CD14-positive monocyte (primary cell): ENCODE measurements around the gene ACACB. TPM values are rescaled to one million over a fixed set of nuclear protein-coding genes. Genes with fewer than 3 reads are reported as not detected.

Experiments
- DNase-seq, 3 donors: peaks; one replicate each; pipeline ENCODE4 v3.0.0-alpha.2; 2011 to 2022
- H2AFZ ChIP-seq: 2 replicates; pipeline ENCODE4 v1.6.0; 2012; ENCODE audit warnings: mild to moderate bottlenecking, low read depth, low read length, inconsistent platforms; ENCODE audit not compliant: insufficient read depth, poor library complexity, severe bottlenecking
- H3K27ac ChIP-seq, 2 donors: 1 replicate in 1 of 2; 2 replicates in 1 of 2; pipeline ENCODE4 v1.5.1; 2012 to 2013; ENCODE audit warnings: low read length in 2 of 2, control low read depth in 1 of 2, inconsistent platforms in 1 of 2, low read depth in 1 of 2, mild to moderate bottlenecking in 1 of 2
- H3K27me3 ChIP-seq, 2 donors: one replicate each; pipeline versions ENCODE4 v1.6.0 to v1.6.1; 2011 to 2013; ENCODE audit warnings: low read length in 2 of 2; ENCODE audit not compliant: control insufficient read depth in 2 of 2, insufficient read depth in 2 of 2
- H3K36me3 ChIP-seq, 2 donors: replicated peaks in 1 of 2; 1 replicate in 1 of 2; 2 replicates in 1 of 2; pipeline versions ENCODE4 v1.5.1 to v1.6.1; 2012 to 2013; ENCODE audit warnings: low read length in 2 of 2, control low read depth in 1 of 2, inconsistent platforms in 1 of 2, mild to moderate bottlenecking in 1 of 2; ENCODE audit not compliant: insufficient read depth in 2 of 2, control insufficient read depth in 1 of 2
- H3K4me1 ChIP-seq, 2 donors: 1 replicate in 1 of 2; 2 replicates in 1 of 2; pipeline versions ENCODE4 v1.5.1 to v1.6.1; 2012 to 2013; ENCODE audit warnings: low read length in 2 of 2, control low read depth in 1 of 2, inconsistent platforms in 1 of 2, mild to moderate bottlenecking in 1 of 2, moderate library complexity in 1 of 2; ENCODE audit not compliant: insufficient read depth in 2 of 2, control insufficient read depth in 1 of 2
- H3K4me2 ChIP-seq: replicated peaks from 2 replicates; pipeline ENCODE3; 2012; ENCODE audit warnings: low read length, moderate library complexity, mild to moderate bottlenecking; ENCODE audit not compliant: poor library complexity, severe bottlenecking; ENCODE audit errors: extremely low read depth
- H3K4me3 ChIP-seq, 3 experiments: fragments of 200-600 bp in 1 of 3; sonication (generic) in 1 of 3; replicated peaks in 1 of 3; 1 replicate in 2 of 3; 2 replicates in 1 of 3; pipeline ENCODE4 v1.5.1; 2011 to 2013; ENCODE audit warnings: low read length in 3 of 3, mild to moderate bottlenecking in 3 of 3, control low read depth in 2 of 3, low read depth in 2 of 3, inconsistent platforms in 1 of 3, moderate library complexity in 1 of 3
- H3K79me2 ChIP-seq: 2 replicates; pipeline ENCODE4 v1.6.0; 2012; ENCODE audit warnings: mild to moderate bottlenecking, control low read depth, inconsistent platforms, low read length, moderate library complexity; ENCODE audit not compliant: insufficient read depth
- H3K9ac ChIP-seq: 2 replicates; pipeline ENCODE4 v1.6.0; 2017; ENCODE audit warnings: low read length, mild to moderate bottlenecking; ENCODE audit not compliant: insufficient read depth, poor library complexity, severe bottlenecking
- H3K9me3 ChIP-seq, 2 donors: replicated peaks in 1 of 2; 1 replicate in 1 of 2; 2 replicates in 1 of 2; pipeline versions ENCODE4 v1.5.1 to v1.6.1; 2012 to 2013; ENCODE audit warnings: low read length in 2 of 2, control low read depth in 1 of 2; ENCODE audit not compliant: control insufficient read depth in 1 of 2, insufficient read depth in 1 of 2
- H4K20me1 ChIP-seq: 2 replicates; pipeline ENCODE4 v1.6.0; 2012; ENCODE audit warnings: mild to moderate bottlenecking, low read length, control low read depth, moderate library complexity; ENCODE audit not compliant: insufficient read depth
- H3K27ac Mint-ChIP-seq, 7 donors: one replicate each; pipeline ENCODE4 v1.8.0; 2020; ENCODE audit warnings: mild to moderate bottlenecking in 7 of 7, mixed read lengths in 7 of 7, moderate library complexity in 6 of 7, inconsistent platforms in 2 of 7
- H3K27me3 Mint-ChIP-seq, 3 donors: one replicate each; pipeline ENCODE4 v1.8.0; 2021 to 2022; ENCODE audit warnings: low read depth in 3 of 3, mild to moderate bottlenecking in 3 of 3, mixed read lengths in 3 of 3, moderate library complexity in 3 of 3, inconsistent platforms in 1 of 3
- H3K36me3 Mint-ChIP-seq, 2 donors: one replicate each; pipeline ENCODE4 v1.8.0; 2020; ENCODE audit warnings: mixed read lengths in 2 of 2, inconsistent platforms in 1 of 2, mild to moderate bottlenecking in 1 of 2
- H3K4me1 Mint-ChIP-seq: one replicate; pipeline ENCODE4 v1.8.0; 2020; ENCODE audit warnings: mild to moderate bottlenecking, mixed read lengths
- H3K4me3 Mint-ChIP-seq, 2 donors: one replicate each; pipeline ENCODE4 v1.8.0; 2020; ENCODE audit warnings: mild to moderate bottlenecking in 2 of 2, mixed read lengths in 2 of 2, moderate library complexity in 1 of 2
- H3K9me3 Mint-ChIP-seq, 7 donors: one replicate each; pipeline ENCODE4 v1.8.0; 2020 to 2022; ENCODE audit warnings: mixed read lengths in 7 of 7, mild to moderate bottlenecking in 6 of 7, moderate library complexity in 6 of 7, inconsistent platforms in 2 of 7
- WGBS: methylation state at CpG from one replicate; pipeline ENCODE4 v1.1.5; 2013; ENCODE audit warnings: missing lambda C conversion rate; ENCODE audit not compliant: insufficient coverage; 5-methylcytosine and 5-hydroxymethylcytosine counted together
- intact Hi-C, 2 donors: fragments of 100-400 bp; cut with micrococcal nuclease; formaldehyde crosslinking; loops; one replicate each; pipeline versions ENCODE4 v1.15.0 to v1.15.1; 2023
- polyA plus RNA-seq, 3 donors: library from polyadenylated mRNA; depleted of rRNA in 1 of 3; unstranded in 2 of 3; stranded (reverse) in 1 of 3; fragments of 300-500 nt in 2 of 3; fragments of >200 nt in 1 of 3; fragmentation: Illumina TruSeq in 2 of 3; gene quantifications; 1 replicate in 2 of 3; 2 replicates in 1 of 3; pipeline ENCODE4 v1.2.3, GENCODE V29; 2012 to 2021
- TF ChIP-seq, protein P1 (sequence below): fragments of 200-600 bp; IDR thresholded peaks from one replicate; pipeline ENCODE4 v1.8.0; 2022; ENCODE audit warnings: antibody characterized with exemption, mild to moderate bottlenecking

The ACACB gene
- polyA plus RNA-seq, 3 donors: 0.14 to 5.0 (median 1.9) TPM

DNA sequence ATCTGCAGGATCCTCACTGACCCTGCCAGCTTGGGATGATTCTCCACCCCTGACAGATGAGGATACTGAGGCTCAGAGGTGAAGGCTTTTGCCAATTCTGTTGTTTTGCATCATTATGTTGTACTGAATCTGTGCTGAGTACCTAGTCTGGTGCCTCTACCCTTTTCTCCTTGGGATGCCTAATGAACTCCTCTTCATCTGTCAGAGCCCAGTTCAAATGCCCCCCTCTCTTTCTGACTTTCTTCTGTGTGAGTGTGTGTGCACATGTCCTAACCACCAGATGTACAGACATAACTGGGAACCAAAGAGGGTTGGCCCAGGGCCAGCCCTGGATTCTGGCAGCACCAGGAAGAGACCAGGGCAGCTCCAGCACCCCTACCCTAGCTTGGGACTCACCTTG, 169.9 kb downstream of the ACACB start:
- TF ChIP-seq, protein P1, sequence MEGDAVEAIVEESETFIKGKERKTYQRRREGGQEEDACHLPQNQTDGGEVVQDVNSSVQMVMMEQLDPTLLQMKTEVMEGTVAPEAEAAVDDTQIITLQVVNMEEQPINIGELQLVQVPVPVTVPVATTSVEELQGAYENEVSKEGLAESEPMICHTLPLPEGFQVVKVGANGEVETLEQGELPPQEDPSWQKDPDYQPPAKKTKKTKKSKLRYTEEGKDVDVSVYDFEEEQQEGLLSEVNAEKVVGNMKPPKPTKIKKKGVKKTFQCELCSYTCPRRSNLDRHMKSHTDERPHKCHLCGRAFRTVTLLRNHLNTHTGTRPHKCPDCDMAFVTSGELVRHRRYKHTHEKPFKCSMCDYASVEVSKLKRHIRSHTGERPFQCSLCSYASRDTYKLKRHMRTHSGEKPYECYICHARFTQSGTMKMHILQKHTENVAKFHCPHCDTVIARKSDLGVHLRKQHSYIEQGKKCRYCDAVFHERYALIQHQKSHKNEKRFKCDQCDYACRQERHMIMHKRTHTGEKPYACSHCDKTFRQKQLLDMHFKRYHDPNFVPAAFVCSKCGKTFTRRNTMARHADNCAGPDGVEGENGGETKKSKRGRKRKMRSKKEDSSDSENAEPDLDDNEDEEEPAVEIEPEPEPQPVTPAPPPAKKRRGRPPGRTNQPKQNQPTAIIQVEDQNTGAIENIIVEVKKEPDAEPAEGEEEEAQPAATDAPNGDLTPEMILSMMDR: no peak
- Mint-ChIP-seq H3K4me3 (no peak overlapping the region), H3K4me1 (peaks cover under 1% of the 10 kb centered on the region), H3K36me3 (no peaks in the 10 kb centered on the region), H3K27me3 (peaks cover 8 to 11% (median 10%) of the 10 kb centered on the region in 3 donors), H3K27ac (no peak overlapping the region), H3K9me3 (no peaks in the 10 kb centered on the region)
- Histone ChIP-seq H3K4me2 (no peak overlapping the region), H3K9me3 (no peaks in the 10 kb centered on the region), H3K9ac (no peak overlapping the region), H3K79me2 (no peaks in the 10 kb centered on the region), H3K4me3 (no peak overlapping the region), H3K27ac (no peak overlapping the region), H3K36me3 (no peaks in the 10 kb centered on the region), H2AFZ (no peak overlapping the region), H3K4me1 (no peaks in the 10 kb centered on the region), H4K20me1 (no peaks in the 10 kb centered on the region), H3K27me3 (peaks cover 0 to 8% of the 10 kb centered on the region in 2 donors)
- no peak for DNase-seq
- intact Hi-C loops: no loop called here

DNA sequence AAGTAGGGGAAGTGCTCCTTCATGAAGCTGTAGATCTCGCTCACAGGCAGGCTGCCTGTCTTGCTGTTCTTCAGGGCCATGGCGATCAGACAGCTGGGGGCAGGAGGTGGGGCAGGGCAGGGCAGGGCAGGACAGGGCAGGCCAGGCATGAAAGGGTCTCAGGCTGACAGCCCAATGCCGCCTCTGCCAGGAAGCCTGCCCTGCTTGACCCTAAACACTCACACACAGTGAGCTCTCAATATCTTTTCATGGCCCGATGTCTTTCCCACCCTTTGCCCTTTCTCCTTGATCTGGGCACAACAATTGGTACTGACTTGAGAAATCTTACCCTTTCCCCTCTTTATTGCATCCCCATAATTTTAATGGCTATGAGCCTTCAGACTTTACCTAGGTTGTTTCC, 170.3 kb downstream of the ACACB start:
- Mint-ChIP-seq H3K4me1 (peaks cover 5% of the 10 kb centered on the region), H3K9me3 (no peaks in the 10 kb centered on the region), H3K27ac (no peak overlapping the region), H3K4me3 (no peak overlapping the region), H3K27me3 (peaks cover 12 to 15% (median 14%) of the 10 kb centered on the region in 3 donors), H3K36me3 (no peaks in the 10 kb centered on the region)
- Histone ChIP-seq H2AFZ (no peak overlapping the region), H3K9me3 (no peaks in the 10 kb centered on the region), H3K9ac (no peak overlapping the region), H3K27me3 (peaks cover 0 to 12% of the 10 kb centered on the region in 2 donors), H3K36me3 (no peaks in the 10 kb centered on the region), H3K4me3 (no peak overlapping the region), H3K4me1 (peaks cover 0 to 2% of the 10 kb centered on the region in 2 donors), H4K20me1 (no peaks in the 10 kb centered on the region), H3K4me2 (no peak overlapping the region), H3K79me2 (no peaks in the 10 kb centered on the region), H3K27ac (no peak overlapping the region)
- 83% methylated on average over 4 of the region's 4 CpGs for WGBS
- TF ChIP-seq, protein P1: no peak
- intact Hi-C loops: no loop called here
- no peak for DNase-seq
